Bronchial epithelial cell (primary cell): ENCODE measurements around the gene PTPN4. TPM values are rescaled to one million over a fixed set of nuclear protein-coding genes. Genes with fewer than 3 reads are reported as not detected.

Experiments
- DNase-seq: peaks from one replicate; pipeline ENCODE4 v3.0.0-alpha.2; 2010; ENCODE audit warnings: low read depth
- FAIRE-seq: peaks from 2 replicates; lab custom pipeline; 2011; peaks lifted over from hg19 to GRCh38; lab: Jason Lieb, UNC
- H3K27me3 ChIP-seq: 2 replicates; pipeline ENCODE4 v1.5.1; 2011; ENCODE audit warnings: low read length; ENCODE audit not compliant: control insufficient read depth, insufficient read depth
- H3K36me3 ChIP-seq: 2 replicates; pipeline ENCODE4 v1.5.1; 2011; ENCODE audit warnings: low read length; ENCODE audit not compliant: control insufficient read depth, insufficient read depth
- H3K4me3 ChIP-seq: 2 replicates; pipeline ENCODE4 v1.5.1; 2011; ENCODE audit warnings: mild to moderate bottlenecking, low read depth, low read length, control low read depth
- CTCF ChIP-seq: IDR thresholded peaks from 2 replicates; pipeline ENCODE4 v1.5.1; 2011; ENCODE audit warnings: mild to moderate bottlenecking, moderate library complexity, low read length, control low read depth, inconsistent platforms; ENCODE audit not compliant: insufficient read depth, severe bottlenecking
- total RNA-seq: library from RNA; depleted of rRNA; stranded (reverse); fragments of >200 nt; gene quantifications from 2 replicates; pipeline ENCODE4 v1.2.1, GENCODE V29; 2014

PTPN4 gene
- total RNA-seq, 1 donor from 2014 or later, result 20.5 TPM

GRCh38 chr2:119932809-119933208 lies 173.1 kb downstream of the PTPN4 start:
- Histone ChIP-seq H3K27me3 (no peaks in the 10 kb centered on the region), H3K36me3 (no peaks in the 10 kb centered on the region), H3K4me3 (no peak overlapping the region)
- FAIRE-seq (no peak), DNase-seq (no peak)
- no peak for TF ChIP-seq CTCF

DNA sequence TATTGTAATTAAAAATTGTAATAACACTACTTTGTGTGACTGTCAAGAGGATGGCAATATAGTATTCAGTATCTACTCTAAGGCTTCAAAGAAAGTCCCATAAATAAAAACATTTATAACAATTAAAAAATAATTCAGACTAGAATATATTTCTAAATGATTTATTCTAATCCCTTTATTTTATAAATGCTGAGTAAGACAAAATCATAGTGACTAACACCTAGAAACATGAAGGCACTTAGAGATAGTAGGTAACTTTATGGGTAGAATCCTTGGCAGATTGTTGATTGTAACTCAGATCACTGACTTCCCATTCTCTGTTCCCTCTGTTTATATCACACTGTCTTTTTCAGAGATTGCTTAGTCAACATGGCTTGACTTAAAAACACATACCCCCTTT lies 174.6 kb downstream of the PTPN4 start:
- no peak for TF ChIP-seq CTCF
- no peak for FAIRE-seq
- Histone ChIP-seq H3K36me3 (no peaks in the 10 kb centered on the region), H3K4me3 (no peak overlapping the region), H3K27me3 (no peaks in the 10 kb centered on the region)
- DNase-seq, result no peak

DNA sequence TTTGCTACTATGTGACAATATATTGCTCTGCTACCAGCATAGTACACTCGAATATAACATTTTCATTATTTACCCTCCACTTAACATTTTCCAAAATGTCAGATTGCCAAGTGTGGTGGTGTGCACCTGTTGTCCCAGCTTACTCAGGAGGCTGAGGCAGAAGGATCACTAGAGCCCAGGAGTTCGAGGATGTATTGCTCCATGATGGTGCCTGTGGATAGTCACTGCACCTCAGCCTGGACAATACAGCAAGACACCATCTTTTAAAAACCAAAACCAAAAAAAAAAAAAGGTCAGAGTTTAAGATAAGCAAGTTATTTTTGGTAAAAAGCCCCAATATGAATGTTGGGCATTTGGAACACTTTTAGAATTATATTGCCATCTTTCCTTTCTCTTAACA lies 178.0 kb downstream of the PTPN4 start:
- TF ChIP-seq CTCF, result no peak
- no peaks in the 10 kb centered on the region for H3K27me3 ChIP-seq
- no peaks in the 10 kb centered on the region for H3K36me3 ChIP-seq
- DNase-seq (no peak), FAIRE-seq (no peak)
- H3K4me3 ChIP-seq, result no peak overlapping the region

DNA sequence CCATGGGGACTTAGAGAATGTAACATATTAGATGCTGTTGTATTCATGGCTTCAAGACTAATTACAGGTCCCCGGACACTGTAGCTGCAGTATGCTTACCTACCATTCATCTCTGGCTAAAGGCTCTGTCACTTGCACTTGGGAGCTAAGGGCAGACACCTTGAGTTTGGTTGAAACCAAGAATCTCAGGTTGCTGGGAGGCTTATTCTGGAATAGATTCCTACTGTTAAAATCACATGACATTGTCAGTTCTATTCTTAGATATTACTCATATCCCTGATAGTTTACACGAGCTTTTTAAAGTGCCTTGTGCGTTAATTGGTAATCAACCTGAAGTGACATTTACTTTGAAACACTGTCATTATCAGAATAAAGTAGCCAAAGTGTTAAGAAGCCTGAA lies 180.2 kb downstream of the PTPN4 start:
- no peaks in the 10 kb centered on the region for H3K27me3 ChIP-seq
- TF ChIP-seq CTCF, result no peak
- no peak for FAIRE-seq
- no peak overlapping the region for H3K4me3 ChIP-seq
- DNase-seq, result no peak
- no peaks in the 10 kb centered on the region for H3K36me3 ChIP-seq

GRCh38 chr2:119940856-119941255 lies 181.1 kb downstream of the PTPN4 start:
- TF ChIP-seq CTCF, result no peak
- FAIRE-seq (no peak), DNase-seq (no peak)
- H3K4me3 ChIP-seq, result no peak overlapping the region
- no peaks in the 10 kb centered on the region for H3K27me3 ChIP-seq
- H3K36me3 ChIP-seq, result no peaks in the 10 kb centered on the region

- Histone ChIP-seq H3K27me3 (no peaks in the 10 kb centered on the region), H3K36me3 (no peaks in the 10 kb centered on the region), H3K4me3 (no peak overlapping the region)
- TF ChIP-seq CTCF, result no peak
- no peak for DNase-seq
- FAIRE-seq, result no peak
Observed at GRCh38 chr2:119941388-119941787, 181.7 kb downstream of the PTPN4 start.
